ENCODE results near the gene OXNAD1. TPM values are rescaled to one million over a fixed set of nuclear protein-coding genes. Genes with fewer than 3 reads are reported as not detected.

Gene OXNAD1
- total RNA-seq, 5 donors from 2014 or later (not counting 1 experiment from before 2014, with no cell fraction given): 78.5 to 218 (median 101) TPM

GRCh38 chr3:16346413-16347081 is 81.5 kb downstream of the OXNAD1 start:
- Histone ChIP-seq H3K27me3 (replicated peaks in 1 of 2; ENCODE audit: control insufficient read depth in 2 of 2, extremely low read depth in 1 of 2, insufficient read depth in 2 of 2, low read length in 1 of 2) (no peaks in the 10 kb centered on the region), H3K4me3 (ENCODE audit: control insufficient read depth in 1 of 2, extremely low read depth in 1 of 2, low read length in 1 of 2) (no peak overlapping the region), H3K4me1 (ENCODE audit: control insufficient read depth in 1 of 2, extremely low read depth in 1 of 2, insufficient read depth in 2 of 2, low read length in 2 of 2) (peaks cover 3 to 12% of the 10 kb centered on the region in 2 experiments), H3K36me3 (ENCODE audit: control insufficient read depth in 2 of 2, extremely low read depth in 1 of 2, insufficient read depth in 1 of 2, low read length in 1 of 2) (peaks cover 15 to 73% of the 10 kb centered on the region in 2 donors), H3K9me3 (no peaks in the 10 kb centered on the region), H3K27ac (ENCODE audit: low read length) (peak overlapping the region; percentile 6)
- ATAC-seq (replicated peaks in 1 of 4): peak in 1 of 4 experiments; percentile 56
- WGBS (ENCODE audit: insufficient coverage): 71% methylated on average over 3 of the region's 7 CpGs
- POLR2A ChIA-PET: interaction anchor here in 1 of 2 donors (0.6 kb wide), 1 partner anchor 97 kb away, joined by 5 read pairs; no protein-coding TSS in a partner anchor
- peaks cover 54 to 65% (median 64%) of the 10 kb centered on the region in 3 donors for H3K4me1 Mint-ChIP-seq
- peaks cover 0 to 6% (median 0%) of the 10 kb centered on the region in 3 donors for H3K9me3 Mint-ChIP-seq
- CTCF ChIA-PET: no interaction called here
- no peak overlapping the region for H3K4me3 Mint-ChIP-seq
- no peak for DNase-seq
- H3K27ac Mint-ChIP-seq: peak overlapping the region; percentile 62 to 78
- H3K27me3 Mint-ChIP-seq: no peaks in the 10 kb centered on the region
- H3K36me3 Mint-ChIP-seq: peaks cover 87% of the 10 kb centered on the region

GRCh38 chr3:16347548-16347947 is 82.5 kb downstream of the OXNAD1 start:
- CTCF ChIA-PET: no interaction called here
- no peaks in the 10 kb centered on the region for H3K9me3 ChIP-seq
- no peaks in the 10 kb centered on the region for H3K27me3 ChIP-seq (replicated peaks in 1 of 2; ENCODE audit: control insufficient read depth in 2 of 2, extremely low read depth in 1 of 2, insufficient read depth in 2 of 2, low read length in 1 of 2)
- POLR2A ChIA-PET: interaction anchor here in 1 of 2 donors (0.6 kb wide), 1 partner anchor 179 kb away, joined by 3 read pairs; no protein-coding TSS in a partner anchor
- no peak for ATAC-seq (replicated peaks in 1 of 4)
- peaks cover 52 to 66% (median 64%) of the 10 kb centered on the region in 3 donors for H3K4me1 Mint-ChIP-seq
- peaks cover 82% of the 10 kb centered on the region for H3K36me3 Mint-ChIP-seq
- no peak overlapping the region for H3K4me3 Mint-ChIP-seq
- H3K27ac ChIP-seq (ENCODE audit: low read length): no peak overlapping the region
- H3K27ac Mint-ChIP-seq: peak overlapping the region; percentile 63 to 79
- no peak overlapping the region for H3K4me3 ChIP-seq (ENCODE audit: control insufficient read depth in 1 of 2, extremely low read depth in 1 of 2, low read length in 1 of 2)
- peaks cover 14 to 79% of the 10 kb centered on the region in 2 donors for H3K36me3 ChIP-seq (ENCODE audit: control insufficient read depth in 2 of 2, extremely low read depth in 1 of 2, insufficient read depth in 1 of 2, low read length in 1 of 2)
- H3K9me3 Mint-ChIP-seq: peaks cover 0 to 6% (median 0%) of the 10 kb centered on the region in 3 donors
- H3K4me1 ChIP-seq (ENCODE audit: control insufficient read depth in 1 of 2, extremely low read depth in 1 of 2, insufficient read depth in 2 of 2, low read length in 2 of 2): peaks cover 3 to 11% of the 10 kb centered on the region in 2 experiments
- H3K27me3 Mint-ChIP-seq: no peaks in the 10 kb centered on the region
- WGBS (ENCODE audit: insufficient coverage): 100% methylated on average over 3 of the region's 4 CpGs
- DNase-seq: no peak

DNA sequence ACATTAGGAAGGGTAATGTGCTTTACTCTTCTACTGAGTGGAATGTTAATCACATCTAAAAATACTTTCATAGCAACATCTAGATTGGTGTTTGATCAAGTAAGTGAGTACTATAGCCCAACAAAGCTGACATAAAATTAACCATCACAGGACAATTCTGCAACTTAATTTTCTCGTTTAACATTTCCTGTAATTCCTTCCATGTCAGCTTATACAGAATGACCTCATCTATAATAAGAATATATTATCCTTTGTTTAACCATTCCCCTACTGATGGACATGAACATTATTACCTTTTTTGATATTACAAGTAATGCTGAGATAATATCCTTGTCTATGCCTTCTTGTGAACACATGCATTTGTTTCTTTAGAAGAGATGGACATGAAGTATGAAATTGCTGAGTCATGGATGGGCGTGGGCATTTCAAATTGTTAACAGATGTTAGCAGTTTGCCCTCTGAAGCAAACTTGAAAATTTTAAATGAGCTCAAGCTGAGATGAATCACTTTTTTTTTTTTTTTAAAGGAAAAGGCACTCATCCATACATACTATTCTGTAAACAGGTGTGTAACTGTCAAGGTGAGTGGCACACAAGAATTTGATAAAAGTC is 85.1 kb downstream of the OXNAD1 start:
- ChIA-PET POLR2A (no interaction called here), CTCF (interaction anchor here in 1 of 2 donors (0.6 to 0.7 kb wide), 2 partner anchors 64 to 1638 kb away, joined by 3 to 4 read pairs; no protein-coding TSS in a partner anchor)
- DNase-seq (no peak), ATAC-seq (replicated peaks in 1 of 4) (no peak)
- no CpG with 5 or more reads among the region's 2 CpGs for WGBS (ENCODE audit: insufficient coverage)
- Mint-ChIP-seq H3K4me1 (peaks cover 38 to 73% (median 58%) of the 10 kb centered on the region in 3 donors), H3K9me3 (peaks cover 0 to 6% (median 0%) of the 10 kb centered on the region in 3 donors), H3K36me3 (peaks cover 75% of the 10 kb centered on the region), H3K27me3 (no peaks in the 10 kb centered on the region), H3K4me3 (no peak overlapping the region), H3K27ac (peak overlapping the region; percentile 70 to 79)
- Histone ChIP-seq H3K36me3 (ENCODE audit: control insufficient read depth in 2 of 2, extremely low read depth in 1 of 2, insufficient read depth in 1 of 2, low read length in 1 of 2) (peaks cover 14 to 83% of the 10 kb centered on the region in 2 donors), H3K27ac (ENCODE audit: low read length) (no peak overlapping the region), H3K4me3 (ENCODE audit: control insufficient read depth in 1 of 2, extremely low read depth in 1 of 2, low read length in 1 of 2) (no peak overlapping the region), H3K27me3 (replicated peaks in 1 of 2; ENCODE audit: control insufficient read depth in 2 of 2, extremely low read depth in 1 of 2, insufficient read depth in 2 of 2, low read length in 1 of 2) (no peaks in the 10 kb centered on the region), H3K4me1 (ENCODE audit: control insufficient read depth in 1 of 2, extremely low read depth in 1 of 2, insufficient read depth in 2 of 2, low read length in 2 of 2) (peaks cover 0 to 5% of the 10 kb centered on the region in 2 experiments), H3K9me3 (no peaks in the 10 kb centered on the region)

GRCh38 chr3:16350597-16351318 is 85.7 kb downstream of the OXNAD1 start:
- ATAC-seq (replicated peaks in 1 of 4) (no peak), DNase-seq (no peak)
- Histone ChIP-seq H3K27me3 (replicated peaks in 1 of 2; ENCODE audit: control insufficient read depth in 2 of 2, extremely low read depth in 1 of 2, insufficient read depth in 2 of 2, low read length in 1 of 2) (no peaks in the 10 kb centered on the region), H3K27ac (ENCODE audit: low read length) (no peak overlapping the region), H3K4me1 (ENCODE audit: control insufficient read depth in 1 of 2, extremely low read depth in 1 of 2, insufficient read depth in 2 of 2, low read length in 2 of 2) (peaks cover 0 to 5% of the 10 kb centered on the region in 2 experiments), H3K36me3 (ENCODE audit: control insufficient read depth in 2 of 2, extremely low read depth in 1 of 2, insufficient read depth in 1 of 2, low read length in 1 of 2) (peaks cover 14 to 85% of the 10 kb centered on the region in 2 donors), H3K9me3 (no peaks in the 10 kb centered on the region), H3K4me3 (ENCODE audit: control insufficient read depth in 1 of 2, extremely low read depth in 1 of 2, low read length in 1 of 2) (no peak overlapping the region)
- H3K27me3 Mint-ChIP-seq: no peaks in the 10 kb centered on the region
- H3K4me1 Mint-ChIP-seq: peaks cover 38 to 74% (median 58%) of the 10 kb centered on the region in 3 donors
- POLR2A ChIA-PET: no interaction called here
- 91% methylated on average over 3 of the region's 5 CpGs for WGBS (ENCODE audit: insufficient coverage)
- no peak overlapping the region for H3K4me3 Mint-ChIP-seq
- CTCF ChIA-PET: no interaction called here
- peak overlapping the region; percentile 70 to 79 for H3K27ac Mint-ChIP-seq
- H3K9me3 Mint-ChIP-seq: peaks cover 0 to 6% (median 0%) of the 10 kb centered on the region in 3 donors
- peaks cover 72% of the 10 kb centered on the region for H3K36me3 Mint-ChIP-seq

DNA sequence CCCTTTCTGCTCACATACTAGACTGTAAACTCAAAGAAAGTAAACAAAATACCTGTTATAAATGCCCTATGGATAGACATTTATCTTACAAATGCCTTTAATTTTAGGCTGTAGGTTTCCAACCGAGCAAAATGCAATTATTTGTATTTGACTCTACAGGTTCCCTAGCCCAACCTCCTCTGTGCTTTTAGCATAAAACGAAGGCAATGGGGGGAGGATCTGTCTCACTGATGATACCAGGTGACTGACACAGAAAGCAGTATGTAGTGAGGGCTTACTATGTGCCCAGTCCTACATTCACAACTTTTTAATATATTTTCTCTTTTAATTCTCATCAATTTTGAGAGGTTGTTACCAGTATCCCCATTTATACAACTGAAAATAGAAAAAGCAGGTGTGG is 87.4 kb downstream of the OXNAD1 start:
- Mint-ChIP-seq H3K9me3 (no peaks in the 10 kb centered on the region), H3K27me3 (no peaks in the 10 kb centered on the region), H3K27ac (peak overlapping the region; percentile 51 to 70), H3K36me3 (peaks cover 67% of the 10 kb centered on the region), H3K4me3 (no peak overlapping the region), H3K4me1 (peaks cover 28 to 65% (median 53%) of the 10 kb centered on the region in 3 donors)
- H3K4me3 ChIP-seq (ENCODE audit: control insufficient read depth in 1 of 2, extremely low read depth in 1 of 2, low read length in 1 of 2): no peak overlapping the region
- no peaks in the 10 kb centered on the region for H3K27me3 ChIP-seq (replicated peaks in 1 of 2; ENCODE audit: control insufficient read depth in 2 of 2, extremely low read depth in 1 of 2, insufficient read depth in 2 of 2, low read length in 1 of 2)
- no peaks in the 10 kb centered on the region for H3K4me1 ChIP-seq (ENCODE audit: control insufficient read depth in 1 of 2, extremely low read depth in 1 of 2, insufficient read depth in 2 of 2, low read length in 2 of 2)
- no peaks in the 10 kb centered on the region for H3K9me3 ChIP-seq
- no CpG with 5 or more reads among the region's 2 CpGs for WGBS (ENCODE audit: insufficient coverage)
- POLR2A ChIA-PET: no interaction called here
- CTCF ChIA-PET: no interaction called here
- DNase-seq (no peak), ATAC-seq (replicated peaks in 1 of 4) (no peak)
- H3K27ac ChIP-seq (ENCODE audit: low read length): no peak overlapping the region
- peaks cover 17 to 81% of the 10 kb centered on the region in 2 donors for H3K36me3 ChIP-seq (ENCODE audit: control insufficient read depth in 2 of 2, extremely low read depth in 1 of 2, insufficient read depth in 1 of 2, low read length in 1 of 2)

- Histone ChIP-seq H3K4me3 (ENCODE audit: control insufficient read depth in 1 of 2, extremely low read depth in 1 of 2, low read length in 1 of 2) (no peak overlapping the region), H3K36me3 (ENCODE audit: control insufficient read depth in 2 of 2, extremely low read depth in 1 of 2, insufficient read depth in 1 of 2, low read length in 1 of 2) (peaks cover 8 to 72% of the 10 kb centered on the region in 2 donors), H3K27ac (ENCODE audit: low read length) (no peak overlapping the region), H3K9me3 (no peaks in the 10 kb centered on the region), H3K27me3 (replicated peaks in 1 of 2; ENCODE audit: control insufficient read depth in 2 of 2, extremely low read depth in 1 of 2, insufficient read depth in 2 of 2, low read length in 1 of 2) (no peaks in the 10 kb centered on the region), H3K4me1 (ENCODE audit: control insufficient read depth in 1 of 2, extremely low read depth in 1 of 2, insufficient read depth in 2 of 2, low read length in 2 of 2) (no peaks in the 10 kb centered on the region)
- no peak for ATAC-seq (replicated peaks in 1 of 4)
- H3K9me3 Mint-ChIP-seq: no peaks in the 10 kb centered on the region
- H3K4me1 Mint-ChIP-seq: peaks cover 24 to 53% (median 48%) of the 10 kb centered on the region in 3 donors
- POLR2A ChIA-PET: no interaction called here
- WGBS (ENCODE audit: insufficient coverage): 100% methylated on average over 2 of the region's 3 CpGs
- peak overlapping the region; percentile 0 to 56 for H3K27ac Mint-ChIP-seq
- CTCF ChIA-PET: no interaction called here
- no peak for DNase-seq
- H3K27me3 Mint-ChIP-seq: no peaks in the 10 kb centered on the region
- H3K36me3 Mint-ChIP-seq: peaks cover 59% of the 10 kb centered on the region
- no peak overlapping the region for H3K4me3 Mint-ChIP-seq
Measured at GRCh38 chr3:16354291-16354690, 89.3 kb downstream of the OXNAD1 start.

Data from T-cell (primary cell).